ENCODE data around the gene ANTXR1. TPM values are rescaled to one million over a fixed set of nuclear protein-coding genes. Genes with fewer than 3 reads are reported as not detected.

Gene ANTXR1
- total and polyA plus RNA-seq, 2 donors from 2014 or later: 7.0 to 42.6 TPM

DNA sequence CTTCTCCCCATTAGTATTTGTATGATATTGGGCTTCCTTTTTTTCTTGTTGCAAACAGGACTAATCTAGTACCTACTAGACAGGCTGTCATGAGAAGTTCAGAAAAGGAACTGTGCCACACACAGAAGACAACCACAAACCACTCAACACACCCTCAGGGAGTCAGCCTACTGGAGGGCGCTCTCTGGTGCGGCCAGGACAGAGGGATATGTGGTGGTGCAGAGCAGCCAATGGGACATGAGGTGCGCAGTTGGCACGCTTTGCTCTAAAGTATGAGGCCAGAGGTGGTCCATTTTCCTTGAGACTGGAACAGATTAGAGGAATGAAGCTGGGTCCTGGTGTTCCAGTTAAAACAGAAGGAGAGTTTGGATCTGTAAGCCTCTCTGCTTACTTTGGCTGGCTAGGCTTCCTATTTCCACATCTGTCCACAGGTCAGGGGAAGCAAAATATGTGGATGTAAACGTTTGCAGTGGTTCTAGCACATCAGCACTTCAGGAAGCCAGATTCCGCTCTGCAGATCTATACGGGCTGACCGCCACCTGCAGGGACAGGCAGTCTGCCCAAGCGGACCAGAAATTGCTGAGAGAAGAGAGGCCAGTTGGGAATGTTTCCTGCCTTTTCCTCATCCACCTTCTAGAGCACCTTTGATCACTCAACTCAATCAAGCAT, 260.0 kb downstream of the ANTXR1 start:
- TF ChIP-seq, protein P1, sequence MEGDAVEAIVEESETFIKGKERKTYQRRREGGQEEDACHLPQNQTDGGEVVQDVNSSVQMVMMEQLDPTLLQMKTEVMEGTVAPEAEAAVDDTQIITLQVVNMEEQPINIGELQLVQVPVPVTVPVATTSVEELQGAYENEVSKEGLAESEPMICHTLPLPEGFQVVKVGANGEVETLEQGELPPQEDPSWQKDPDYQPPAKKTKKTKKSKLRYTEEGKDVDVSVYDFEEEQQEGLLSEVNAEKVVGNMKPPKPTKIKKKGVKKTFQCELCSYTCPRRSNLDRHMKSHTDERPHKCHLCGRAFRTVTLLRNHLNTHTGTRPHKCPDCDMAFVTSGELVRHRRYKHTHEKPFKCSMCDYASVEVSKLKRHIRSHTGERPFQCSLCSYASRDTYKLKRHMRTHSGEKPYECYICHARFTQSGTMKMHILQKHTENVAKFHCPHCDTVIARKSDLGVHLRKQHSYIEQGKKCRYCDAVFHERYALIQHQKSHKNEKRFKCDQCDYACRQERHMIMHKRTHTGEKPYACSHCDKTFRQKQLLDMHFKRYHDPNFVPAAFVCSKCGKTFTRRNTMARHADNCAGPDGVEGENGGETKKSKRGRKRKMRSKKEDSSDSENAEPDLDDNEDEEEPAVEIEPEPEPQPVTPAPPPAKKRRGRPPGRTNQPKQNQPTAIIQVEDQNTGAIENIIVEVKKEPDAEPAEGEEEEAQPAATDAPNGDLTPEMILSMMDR (IDR thresholded peaks at IDR 0.05; ENCODE audit: borderline replicate concordance, extremely low read depth, insufficient read depth): no peak
- intact Hi-C loops (cut with DNase I): no loop called here
- peak in 2 of 5 donors; percentile 17 to 50 for DNase-seq
- no peak overlapping the region for H3K27ac ChIP-seq (ENCODE audit: low read depth in 2 of 2, low read length in 2 of 2)
- H3K9ac ChIP-seq (ENCODE audit: low read length in 3 of 3): no peak overlapping the region
- no peak overlapping the region for H3K4me3 ChIP-seq (ENCODE audit: low read length in 3 of 3)
- FAIRE-seq: no peak
- H3K4me1 ChIP-seq (ENCODE audit: control insufficient read depth in 2 of 3, insufficient read depth in 2 of 3, low read depth in 1 of 3, low read length in 3 of 3): no peaks in the 10 kb centered on the region
- no peaks in the 10 kb centered on the region for H3K27me3 ChIP-seq (ENCODE audit: control insufficient read depth, insufficient read depth, low read length)
- no peaks in the 10 kb centered on the region for H3K9me3 ChIP-seq (ENCODE audit: control insufficient read depth in 2 of 3, insufficient read depth in 1 of 3, low read length in 3 of 3)
- no peaks in the 10 kb centered on the region for H3K36me3 ChIP-seq (ENCODE audit: control insufficient read depth in 2 of 3, insufficient read depth in 3 of 3, low read length in 3 of 3)

DNA sequence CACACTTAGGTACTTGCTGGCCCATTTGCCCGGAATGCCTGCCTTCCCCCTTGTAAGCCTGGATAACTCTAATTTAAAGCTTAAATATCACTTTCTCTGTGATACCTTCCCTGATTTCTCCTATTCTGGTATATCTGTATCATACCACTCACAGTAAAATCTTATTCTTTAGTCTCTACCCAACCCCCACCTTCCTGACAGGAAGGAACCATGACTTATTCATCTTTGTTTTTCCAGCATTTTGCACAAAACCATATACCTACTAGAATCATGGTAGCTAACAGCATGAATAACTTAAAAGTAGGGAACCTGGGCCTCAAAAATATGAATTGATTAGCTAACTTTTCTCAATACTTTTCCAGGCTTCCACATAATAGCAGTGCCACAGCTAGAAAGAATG, 262.5 kb downstream of the ANTXR1 start:
- no peak overlapping the region for H3K9ac ChIP-seq (ENCODE audit: low read length in 3 of 3)
- no peaks in the 10 kb centered on the region for H3K27me3 ChIP-seq (ENCODE audit: control insufficient read depth, insufficient read depth, low read length)
- no peaks in the 10 kb centered on the region for H3K36me3 ChIP-seq (ENCODE audit: control insufficient read depth in 2 of 3, insufficient read depth in 3 of 3, low read length in 3 of 3)
- DNase-seq (no peak), FAIRE-seq (no peak)
- no peaks in the 10 kb centered on the region for H3K9me3 ChIP-seq (ENCODE audit: control insufficient read depth in 2 of 3, insufficient read depth in 1 of 3, low read length in 3 of 3)
- no peaks in the 10 kb centered on the region for H3K4me1 ChIP-seq (ENCODE audit: control insufficient read depth in 2 of 3, insufficient read depth in 2 of 3, low read depth in 1 of 3, low read length in 3 of 3)
- H3K4me3 ChIP-seq (ENCODE audit: low read length in 3 of 3): no peak overlapping the region
- no peak overlapping the region for H3K27ac ChIP-seq (ENCODE audit: low read depth in 2 of 2, low read length in 2 of 2)
- intact Hi-C loops (cut with DNase I): no loop called here
- TF ChIP-seq, protein P1 (IDR thresholded peaks at IDR 0.05; ENCODE audit: borderline replicate concordance, extremely low read depth, insufficient read depth): no peak

DNA sequence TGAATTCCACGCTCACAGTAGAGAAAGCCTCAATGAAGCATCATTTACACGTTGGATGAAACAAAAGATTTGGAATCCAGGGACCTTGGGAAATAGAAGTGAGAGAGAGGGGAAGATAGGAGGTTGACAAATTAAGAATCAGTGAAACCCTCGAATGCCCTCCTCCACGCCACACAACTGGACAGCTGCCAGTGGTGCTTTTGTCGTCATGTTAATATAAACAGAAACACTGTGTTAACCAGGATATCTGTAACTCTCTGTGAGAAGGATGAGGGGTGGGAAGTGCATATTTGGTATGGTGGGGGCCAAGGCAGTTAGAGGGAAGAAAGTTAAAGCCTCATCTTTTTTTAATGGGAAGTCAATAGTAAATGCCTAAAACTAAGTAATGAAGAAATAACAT, 265.4 kb downstream of the ANTXR1 start:
- Histone ChIP-seq H3K36me3 (ENCODE audit: control insufficient read depth in 2 of 3, insufficient read depth in 3 of 3, low read length in 3 of 3) (no peaks in the 10 kb centered on the region), H3K9ac (ENCODE audit: low read length in 3 of 3) (no peak overlapping the region), H3K27ac (ENCODE audit: low read depth in 2 of 2, low read length in 2 of 2) (no peak overlapping the region), H3K4me1 (ENCODE audit: control insufficient read depth in 2 of 3, insufficient read depth in 2 of 3, low read depth in 1 of 3, low read length in 3 of 3) (no peaks in the 10 kb centered on the region), H3K4me3 (ENCODE audit: low read length in 3 of 3) (no peak overlapping the region), H3K27me3 (ENCODE audit: control insufficient read depth, insufficient read depth, low read length) (no peaks in the 10 kb centered on the region), H3K9me3 (ENCODE audit: control insufficient read depth in 2 of 3, insufficient read depth in 1 of 3, low read length in 3 of 3) (no peaks in the 10 kb centered on the region)
- TF ChIP-seq, protein P1 (IDR thresholded peaks at IDR 0.05; ENCODE audit: borderline replicate concordance, extremely low read depth, insufficient read depth): no peak
- intact Hi-C loops (cut with DNase I): no loop called here
- DNase-seq (peak in 1 of 5 donors; percentile 19), FAIRE-seq (no peak)

DNA sequence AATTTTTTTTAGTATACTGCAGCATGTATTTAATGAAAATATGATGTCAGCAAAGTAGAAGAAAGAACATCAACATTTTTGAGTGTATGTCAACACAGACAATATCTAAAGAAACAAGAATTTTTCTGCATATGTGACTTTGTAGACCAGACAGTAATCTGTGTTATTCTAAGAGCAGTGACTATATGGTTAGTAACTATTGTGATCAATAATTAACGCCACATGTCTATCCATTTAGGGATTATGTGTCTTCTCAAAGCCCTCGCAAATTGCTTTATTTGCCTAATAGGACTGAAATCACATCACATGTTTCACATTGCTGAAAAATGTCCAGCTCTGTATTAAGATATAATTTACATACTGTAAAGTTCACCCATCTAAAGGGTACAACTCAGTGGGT, 266.2 kb downstream of the ANTXR1 start:
- intact Hi-C loops (cut with DNase I): no loop called here
- Histone ChIP-seq H3K9ac (ENCODE audit: low read length in 3 of 3) (no peak overlapping the region), H3K4me3 (ENCODE audit: low read length in 3 of 3) (no peak overlapping the region), H3K9me3 (ENCODE audit: control insufficient read depth in 2 of 3, insufficient read depth in 1 of 3, low read length in 3 of 3) (no peaks in the 10 kb centered on the region), H3K4me1 (ENCODE audit: control insufficient read depth in 2 of 3, insufficient read depth in 2 of 3, low read depth in 1 of 3, low read length in 3 of 3) (no peaks in the 10 kb centered on the region), H3K36me3 (ENCODE audit: control insufficient read depth in 2 of 3, insufficient read depth in 3 of 3, low read length in 3 of 3) (no peaks in the 10 kb centered on the region), H3K27ac (ENCODE audit: low read depth in 2 of 2, low read length in 2 of 2) (no peak overlapping the region), H3K27me3 (ENCODE audit: control insufficient read depth, insufficient read depth, low read length) (no peaks in the 10 kb centered on the region)
- TF ChIP-seq, protein P1 (IDR thresholded peaks at IDR 0.05; ENCODE audit: borderline replicate concordance, extremely low read depth, insufficient read depth): no peak
- DNase-seq (no peak), FAIRE-seq (no peak)
